Measurements from ENCODE around the gene VTI1A.
"Not testable (repeated sequence)": the region's sequence is repeated elsewhere in the genome, so short reads cannot be mapped to it uniquely, and the experiment has no call there.

The VTI1A gene

GRCh38 chr10:112835944-112836451 lies 389.0 kb downstream of the VTI1A start:
- DNase-seq (ENCODE audit: low spot score), result no peak

- DNase-seq (ENCODE audit: low spot score), result no peak
Observed at GRCh38 chr10:112838784-112839481, 391.9 kb downstream of the VTI1A start.

- no peak for DNase-seq (ENCODE audit: low spot score)
Observed at GRCh38 chr10:112839928-112840654, 393.1 kb downstream of the VTI1A start.

- DNase-seq (ENCODE audit: low spot score), result no peak
Observed at GRCh38 chr10:112841549-112841948, 394.5 kb downstream of the VTI1A start.

GRCh38 chr10:112842832-112843360 lies 395.9 kb downstream of the VTI1A start:
- peak; percentile 33 for DNase-seq (ENCODE audit: low spot score)

- no peak for DNase-seq (ENCODE audit: low spot score)
Observed at GRCh38 chr10:112843623-112844022, 396.6 kb downstream of the VTI1A start.

- DNase-seq (ENCODE audit: low spot score), result no peak
Observed at GRCh38 chr10:112844681-112845544, 397.9 kb downstream of the VTI1A start.

- DNase-seq (ENCODE audit: low spot score), result no peak
Observed at GRCh38 chr10:112847778-112848177, 400.8 kb downstream of the VTI1A start.

GRCh38 chr10:112848228-112848627 lies 401.2 kb downstream of the VTI1A start:
- no peak for DNase-seq (ENCODE audit: low spot score)

- DNase-seq (ENCODE audit: low spot score), result no peak
Observed at GRCh38 chr10:112848868-112849430, 401.9 kb downstream of the VTI1A start.

GRCh38 chr10:112849546-112849945 lies 402.5 kb downstream of the VTI1A start:
- no peak for DNase-seq (ENCODE audit: low spot score)

- no peak for DNase-seq (ENCODE audit: low spot score)
Observed at GRCh38 chr10:112851181-112851580, 404.2 kb downstream of the VTI1A start.

- DNase-seq (ENCODE audit: low spot score), result no peak
Observed at GRCh38 chr10:112851588-112852211, 404.7 kb downstream of the VTI1A start.

- no peak for DNase-seq (ENCODE audit: low spot score)
Observed at GRCh38 chr10:112852306-112852705, 405.3 kb downstream of the VTI1A start.

- DNase-seq (ENCODE audit: low spot score), result no peak
Observed at GRCh38 chr10:112855134-112855533, 408.1 kb downstream of the VTI1A start.

GRCh38 chr10:112857493-112857892 lies 410.5 kb downstream of the VTI1A start:
- no peak for DNase-seq (ENCODE audit: low spot score)

GRCh38 chr10:112858986-112859651 lies 412.1 kb downstream of the VTI1A start:
- DNase-seq (ENCODE audit: low spot score), result no peak

- no peak for DNase-seq (ENCODE audit: low spot score)
Observed at GRCh38 chr10:112859793-112860192, 412.8 kb downstream of the VTI1A start.

- not testable (repeated sequence) for DNase-seq (ENCODE audit: low spot score)
Observed at GRCh38 chr10:112863461-112863860, 416.4 kb downstream of the VTI1A start.

Data from kidney tubule cell (primary cell).